ENCODE measurements around the gene FMC1.

The FMC1 gene

DNA sequence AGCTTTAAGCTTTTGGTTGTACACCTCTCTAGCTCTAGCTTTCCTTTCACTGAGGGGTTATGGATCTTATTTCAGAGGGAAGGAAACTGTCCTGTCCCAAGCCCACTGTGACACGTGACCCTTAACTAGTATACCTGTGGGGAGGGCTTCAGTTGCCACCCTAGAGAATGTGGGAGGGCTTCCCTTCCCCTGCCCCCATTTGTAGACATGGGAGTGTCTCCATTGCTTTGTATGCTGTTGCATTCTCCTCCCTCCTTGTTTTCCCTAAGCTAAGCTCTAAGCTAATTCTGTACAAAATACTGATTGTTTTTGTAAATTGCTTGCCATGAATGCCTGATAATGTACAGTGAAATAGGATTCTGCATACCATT lies 29.8 kb downstream of the FMC1 start:
- Histone ChIP-seq H3K36me3 (ENCODE audit: control insufficient read depth in 1 of 2, insufficient read depth in 2 of 2, low read depth in 1 of 2, low read length in 2 of 2) (peaks cover 0 to 37% of the 10 kb centered on the region in 2 experiments), H2AFZ (ENCODE audit: low read depth, low read length) (no peak overlapping the region), H3K27me3 (ENCODE audit: control insufficient read depth in 1 of 2, insufficient read depth in 1 of 2, low read length in 2 of 2) (no peaks in the 10 kb centered on the region), H3K9ac (ENCODE audit: low read length) (no peak overlapping the region), H3K27ac (ENCODE audit: low read length, poor library complexity, severe bottlenecking) (no peak overlapping the region), H2BK12ac (ENCODE audit: low read length in 2 of 2) (no peak overlapping the region), H3K4me1 (ENCODE audit: control insufficient read depth, insufficient read depth, low read depth, low read length) (no peaks in the 10 kb centered on the region), H2AK5ac (ENCODE audit: low read length, severe bottlenecking) (no peak overlapping the region), H2BK5ac (ENCODE audit: low read depth, low read length, poor library complexity, severe bottlenecking) (no peak overlapping the region), H3K4ac (ENCODE audit: low read depth in 1 of 2, low read length in 2 of 2) (no peak overlapping the region), H4K8ac (ENCODE audit: low read length) (no peak overlapping the region), H3K4me3 (ENCODE audit: insufficient read depth in 1 of 2, low read depth in 1 of 2, low read length in 2 of 2) (no peak overlapping the region), H3K79me1 (replicated peaks; ENCODE audit: low read length, poor library complexity, severe bottlenecking) (no peaks in the 10 kb centered on the region), H3K14ac (ENCODE audit: low read length in 2 of 2) (no peak overlapping the region), H4K91ac (ENCODE audit: low read length) (no peak overlapping the region), H2BK120ac (ENCODE audit: low read depth, low read length) (no peak overlapping the region), H3K4me2 (ENCODE audit: low read length, poor library complexity, severe bottlenecking) (no peak overlapping the region), H3K9me3 (ENCODE audit: control insufficient read depth, low read length) (no peaks in the 10 kb centered on the region), H3K23ac (ENCODE audit: low read length in 2 of 2) (no peak overlapping the region), H3K18ac (ENCODE audit: low read depth in 1 of 2, low read length in 2 of 2) (no peak overlapping the region), H2BK15ac (ENCODE audit: low read depth, poor library complexity, severe bottlenecking) (no peak overlapping the region)
- 100% methylated on average over 1 of the region's 1 CpG for WGBS
- DNase-seq, result no peak

DNA sequence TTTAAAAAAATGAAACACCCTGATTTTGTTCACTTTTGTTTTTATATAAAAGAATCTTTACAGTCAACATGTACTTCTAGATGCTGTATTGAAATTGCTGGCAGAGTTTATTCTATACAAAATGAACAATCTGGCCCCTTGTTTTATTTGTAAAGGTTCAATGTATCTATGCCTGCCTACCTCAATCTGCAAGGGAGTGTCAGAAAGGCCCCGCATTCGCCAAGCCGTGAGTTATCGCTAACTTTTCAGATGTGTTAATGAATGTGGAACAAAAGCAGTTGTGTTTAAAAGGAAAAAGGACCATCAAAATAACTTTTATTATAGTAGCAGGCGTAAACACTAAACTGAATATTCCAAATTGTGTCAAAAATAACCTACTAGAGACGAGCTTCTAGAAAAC lies 33.1 kb downstream of the FMC1 start:
- no peaks in the 10 kb centered on the region for H3K9me3 ChIP-seq (ENCODE audit: control insufficient read depth, low read length)
- no peak overlapping the region for H3K18ac ChIP-seq (ENCODE audit: low read depth in 1 of 2, low read length in 2 of 2)

GRCh38 chr7:139382439-139382838 lies 41.3 kb downstream of the FMC1 start:
- H3K14ac ChIP-seq (ENCODE audit: low read length in 2 of 2), result no peak overlapping the region
- no peak overlapping the region for H4K8ac ChIP-seq (ENCODE audit: low read length)
- no peak overlapping the region for H3K4me3 ChIP-seq (ENCODE audit: insufficient read depth in 1 of 2, low read depth in 1 of 2, low read length in 2 of 2)
- H2AFZ ChIP-seq (ENCODE audit: low read depth, low read length), result no peak overlapping the region
- WGBS, result over 99% methylated on average over 6 of the region's 6 CpGs
- H2AK5ac ChIP-seq (ENCODE audit: low read length, severe bottlenecking), result no peak overlapping the region
- peaks cover 2% of the 10 kb centered on the region for H3K4me1 ChIP-seq (ENCODE audit: control insufficient read depth, insufficient read depth, low read depth, low read length)
- no peak overlapping the region for H2BK5ac ChIP-seq (ENCODE audit: low read depth, low read length, poor library complexity, severe bottlenecking)
- H2BK12ac ChIP-seq (ENCODE audit: low read length in 2 of 2), result no peak overlapping the region
- no peak overlapping the region for H3K18ac ChIP-seq (ENCODE audit: low read depth in 1 of 2, low read length in 2 of 2)
- H3K9ac ChIP-seq (ENCODE audit: low read length), result no peak overlapping the region
- no peak for DNase-seq
- no peak overlapping the region for H4K91ac ChIP-seq (ENCODE audit: low read length)
- H3K4ac ChIP-seq (ENCODE audit: low read depth in 1 of 2, low read length in 2 of 2), result no peak overlapping the region
- no peak overlapping the region for H2BK15ac ChIP-seq (ENCODE audit: low read depth, poor library complexity, severe bottlenecking)
- H3K27me3 ChIP-seq (ENCODE audit: control insufficient read depth in 1 of 2, insufficient read depth in 1 of 2, low read length in 2 of 2), result no peaks in the 10 kb centered on the region
- H3K23ac ChIP-seq (ENCODE audit: low read length in 2 of 2), result no peak overlapping the region
- peaks cover 25 to 75% of the 10 kb centered on the region in 2 experiments for H3K36me3 ChIP-seq (ENCODE audit: control insufficient read depth in 1 of 2, insufficient read depth in 2 of 2, low read depth in 1 of 2, low read length in 2 of 2)
- no peak overlapping the region for H2BK120ac ChIP-seq (ENCODE audit: low read depth, low read length)
- H3K9me3 ChIP-seq (ENCODE audit: control insufficient read depth, low read length), result no peaks in the 10 kb centered on the region
- peaks cover 9% of the 10 kb centered on the region for H3K79me1 ChIP-seq (replicated peaks; ENCODE audit: low read length, poor library complexity, severe bottlenecking)
- no peak overlapping the region for H3K27ac ChIP-seq (ENCODE audit: low read length, poor library complexity, severe bottlenecking)
- H3K4me2 ChIP-seq (ENCODE audit: low read length, poor library complexity, severe bottlenecking), result no peak overlapping the region

More for the DNA sequence above, 33.1 kb downstream of the FMC1 start:
- no peak overlapping the region for H3K4me2 ChIP-seq (ENCODE audit: low read length, poor library complexity, severe bottlenecking)
- no peak overlapping the region for H3K4ac ChIP-seq (ENCODE audit: low read depth in 1 of 2, low read length in 2 of 2)
- H2BK12ac ChIP-seq (ENCODE audit: low read length in 2 of 2), result no peak overlapping the region
- peaks cover 8 to 52% of the 10 kb centered on the region in 2 experiments for H3K36me3 ChIP-seq (ENCODE audit: control insufficient read depth in 1 of 2, insufficient read depth in 2 of 2, low read depth in 1 of 2, low read length in 2 of 2)
- peaks cover 5% of the 10 kb centered on the region for H3K79me1 ChIP-seq (replicated peaks; ENCODE audit: low read length, poor library complexity, severe bottlenecking)
- H4K91ac ChIP-seq (ENCODE audit: low read length), result no peak overlapping the region
- no peak for DNase-seq
- no peak overlapping the region for H2BK15ac ChIP-seq (ENCODE audit: low read depth, poor library complexity, severe bottlenecking)
- H2BK120ac ChIP-seq (ENCODE audit: low read depth, low read length), result no peak overlapping the region
- no peak overlapping the region for H4K8ac ChIP-seq (ENCODE audit: low read length)
- H3K14ac ChIP-seq (ENCODE audit: low read length in 2 of 2), result no peak overlapping the region
- H2AK5ac ChIP-seq (ENCODE audit: low read length, severe bottlenecking), result no peak overlapping the region
- H3K9ac ChIP-seq (ENCODE audit: low read length), result no peak overlapping the region
- no peak overlapping the region for H2BK5ac ChIP-seq (ENCODE audit: low read depth, low read length, poor library complexity, severe bottlenecking)
- H3K23ac ChIP-seq (ENCODE audit: low read length in 2 of 2), result no peak overlapping the region
- H3K4me3 ChIP-seq (ENCODE audit: insufficient read depth in 1 of 2, low read depth in 1 of 2, low read length in 2 of 2), result no peak overlapping the region
- WGBS, result 98% methylated on average over 4 of the region's 6 CpGs
- no peaks in the 10 kb centered on the region for H3K4me1 ChIP-seq (ENCODE audit: control insufficient read depth, insufficient read depth, low read depth, low read length)
- H2AFZ ChIP-seq (ENCODE audit: low read depth, low read length), result no peak overlapping the region
- no peak overlapping the region for H3K27ac ChIP-seq (ENCODE audit: low read length, poor library complexity, severe bottlenecking)
- H3K27me3 ChIP-seq (ENCODE audit: control insufficient read depth in 1 of 2, insufficient read depth in 1 of 2, low read length in 2 of 2), result no peaks in the 10 kb centered on the region

DNA sequence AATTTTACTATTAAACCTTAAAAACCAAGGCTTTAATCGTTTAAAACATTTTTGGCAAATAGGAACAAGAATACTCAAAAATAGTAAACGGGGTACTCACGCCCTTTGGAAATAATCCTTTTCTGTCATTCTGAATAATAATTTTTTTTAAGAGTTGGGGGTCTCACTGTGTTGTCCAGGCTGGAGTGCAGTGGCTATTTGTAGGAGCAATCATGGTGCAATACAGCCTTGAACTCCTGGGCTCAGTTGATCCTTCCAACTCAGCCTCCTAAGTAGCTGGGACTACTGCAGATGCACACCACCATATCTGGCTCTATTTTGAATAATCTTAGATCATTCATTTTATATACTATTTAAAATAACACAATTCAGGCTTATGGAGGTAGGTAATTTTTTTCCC lies 43.5 kb downstream of the FMC1 start:
- no peak overlapping the region for H2AFZ ChIP-seq (ENCODE audit: low read depth, low read length)
- no peak overlapping the region for H3K27ac ChIP-seq (ENCODE audit: low read length, poor library complexity, severe bottlenecking)
- H2BK15ac ChIP-seq (ENCODE audit: low read depth, poor library complexity, severe bottlenecking), result no peak overlapping the region
- no CpG with 5 or more reads among the region's 3 CpGs for WGBS
- no peaks in the 10 kb centered on the region for H3K27me3 ChIP-seq (ENCODE audit: control insufficient read depth in 1 of 2, insufficient read depth in 1 of 2, low read length in 2 of 2)
- no peaks in the 10 kb centered on the region for H3K9me3 ChIP-seq (ENCODE audit: control insufficient read depth, low read length)
- H3K79me1 ChIP-seq (replicated peaks; ENCODE audit: low read length, poor library complexity, severe bottlenecking), result peaks cover 4% of the 10 kb centered on the region
- no peak overlapping the region for H2BK5ac ChIP-seq (ENCODE audit: low read depth, low read length, poor library complexity, severe bottlenecking)
- peaks cover 2% of the 10 kb centered on the region for H3K4me1 ChIP-seq (ENCODE audit: control insufficient read depth, insufficient read depth, low read depth, low read length)
- H3K18ac ChIP-seq (ENCODE audit: low read depth in 1 of 2, low read length in 2 of 2), result no peak overlapping the region
- H3K9ac ChIP-seq (ENCODE audit: low read length), result no peak overlapping the region
- no peak overlapping the region for H2BK120ac ChIP-seq (ENCODE audit: low read depth, low read length)
- no peak overlapping the region for H4K8ac ChIP-seq (ENCODE audit: low read length)
- H3K14ac ChIP-seq (ENCODE audit: low read length in 2 of 2), result no peak overlapping the region
- peaks cover 19 to 79% of the 10 kb centered on the region in 2 experiments for H3K36me3 ChIP-seq (ENCODE audit: control insufficient read depth in 1 of 2, insufficient read depth in 2 of 2, low read depth in 1 of 2, low read length in 2 of 2)
- no peak overlapping the region for H3K23ac ChIP-seq (ENCODE audit: low read length in 2 of 2)
- H4K91ac ChIP-seq (ENCODE audit: low read length), result no peak overlapping the region
- no peak overlapping the region for H2AK5ac ChIP-seq (ENCODE audit: low read length, severe bottlenecking)
- no peak overlapping the region for H3K4me2 ChIP-seq (ENCODE audit: low read length, poor library complexity, severe bottlenecking)
- H3K4ac ChIP-seq (ENCODE audit: low read depth in 1 of 2, low read length in 2 of 2), result no peak overlapping the region
- DNase-seq, result no peak
- H3K4me3 ChIP-seq (ENCODE audit: insufficient read depth in 1 of 2, low read depth in 1 of 2, low read length in 2 of 2), result no peak overlapping the region
- H2BK12ac ChIP-seq (ENCODE audit: low read length in 2 of 2), result no peak overlapping the region

Measured in mesenchymal stem cell (in vitro differentiated cells and primary cell).